Stimulated activated CD4-positive, alpha-beta T cell treated with anti-CD3 and anti-CD28 coated beads, Interleukin-2, amount 100 ng/mL, for 48 hours (primary cell): ENCODE measurements around the gene RCAN1.

Experiments used
- DNase-seq, 2 donors: peaks; one replicate each; pipeline ENCODE4 v3.0.0-alpha.2; 2020

RCAN1 gene

GRCh38 chr21:34614628-34615486, at the start of gene RCAN1:
Gene RCAN1 (minus strand): TSS chr21:34615113. CDS start chr21:34615011, 102 bp downstream.
- DNase-seq = peak; percentile 70 to 74

- no peak for DNase-seq
Measured at GRCh38 chr21:34661848-34662247, 46.9 kb upstream of the RCAN1 start.

- DNase-seq = no peak
Measured at GRCh38 chr21:34653522-34653921, 38.6 kb upstream of the RCAN1 start.

- no peak for DNase-seq
Measured at GRCh38 chr21:34651642-34652041, 36.7 kb upstream of the RCAN1 start.

GRCh38 chr21:34650861-34651431, 36.0 kb upstream of the RCAN1 start:
- DNase-seq = no peak

GRCh38 chr21:34649400-34649799, 34.5 kb upstream of the RCAN1 start:
- no peak for DNase-seq

GRCh38 chr21:34648739-34649297, 33.9 kb upstream of the RCAN1 start:
- no peak for DNase-seq

GRCh38 chr21:34647555-34647954, 32.6 kb upstream of the RCAN1 start:
- DNase-seq = no peak

GRCh38 chr21:34644825-34645224, 29.9 kb upstream of the RCAN1 start:
- DNase-seq = no peak

- DNase-seq = no peak
Measured at GRCh38 chr21:34642211-34643075, 27.5 kb upstream of the RCAN1 start.

GRCh38 chr21:34640858-34641257, 25.9 kb upstream of the RCAN1 start:
- DNase-seq = peak; percentile 7 to 12

- DNase-seq = peak; percentile 9 to 23
Measured at GRCh38 chr21:34639882-34640788, 25.2 kb upstream of the RCAN1 start.

- no peak for DNase-seq
Measured at GRCh38 chr21:34639250-34639649, 24.3 kb upstream of the RCAN1 start.

GRCh38 chr21:34636961-34637360, 22.0 kb upstream of the RCAN1 start:
- no peak for DNase-seq

- peak in 1 of 2 donors; percentile 15 for DNase-seq
Measured at GRCh38 chr21:34635307-34635706, 20.4 kb upstream of the RCAN1 start.

GRCh38 chr21:34632498-34632897, 17.6 kb upstream of the RCAN1 start:
- no peak for DNase-seq

GRCh38 chr21:34630536-34631143, 15.7 kb upstream of the RCAN1 start:
- no peak for DNase-seq

GRCh38 chr21:34626131-34626530, 11.2 kb upstream of the RCAN1 start:
- no peak for DNase-seq

- DNase-seq = no peak
Measured at GRCh38 chr21:34625030-34625593, 10.2 kb upstream of the RCAN1 start.

- no peak for DNase-seq
Measured at GRCh38 chr21:34623516-34623915, 8.6 kb upstream of the RCAN1 start.
